Right ventricle myocardium superior (tissue), 1 donor: ENCODE data around the gene NMRK2. TPM values are rescaled to one million over a fixed set of nuclear protein-coding genes. Genes with fewer than 3 reads are reported as not detected.
"Not testable (repeated sequence)": the region's sequence is repeated elsewhere in the genome, so short reads cannot be mapped to it uniquely, and the experiment has no call there.

Experiments
- ATAC-seq: fragments of 200-7000 bp; cut with Tn5 transposase; one replicate; pipeline ENCODE4 v1.9.1; 2020; ENCODE audit warnings: mild to moderate bottlenecking; ENCODE audit not compliant: poor library complexity
- DNase-seq: peaks from one replicate; pipeline ENCODE4 v3.0.0-alpha.2; 2020
- intact Hi-C: fragments of 100-400 bp; cut with DNase I; formaldehyde crosslinking; loops from one replicate; pipeline ENCODE4 v1.11.2; 2022
- total RNA-seq: library from RNA; stranded (reverse); fragmentation: NEBNext Ultra II Directional; extraction: Animal tissue kit (Norgen Biotek cat#: 25700); gene quantifications from one replicate; pipeline ENCODE4 v1.2.1, GENCODE V29; 2021
- donor health status: DM: no; HTN: yes; CAD: no; lungs with severe emphysema.

Gene NMRK2
- total RNA-seq, 1 donor from 2014 or later: 589 TPM

GRCh38 chr19:3958836-3959765 is 26.2 kb downstream of the NMRK2 start:
- ATAC-seq (no peak), DNase-seq (no peak)
- intact Hi-C loops: no loop called here

GRCh38 chr19:3959766-3960131 is 26.9 kb downstream of the NMRK2 start:
- intact Hi-C loops: no loop called here
- ATAC-seq (no peak), DNase-seq (no peak)

GRCh38 chr19:3961007-3961406 is 28.1 kb downstream of the NMRK2 start:
- ATAC-seq (no peak), DNase-seq (no peak)
- intact Hi-C loops: no loop called here

- ATAC-seq (no peak), DNase-seq (no peak)
- intact Hi-C loops: no loop called here
Measured at GRCh38 chr19:3963458-3964255, 30.8 kb downstream of the NMRK2 start.

- ATAC-seq (no peak), DNase-seq (no peak)
- intact Hi-C loops: no loop called here
Measured at GRCh38 chr19:3964256-3965194, 31.7 kb downstream of the NMRK2 start.

- ATAC-seq: no peak
- intact Hi-C loops: no loop called here
- DNase-seq: no peak
Measured at GRCh38 chr19:3966051-3967017, 33.5 kb downstream of the NMRK2 start.

GRCh38 chr19:3967983-3968382 is 35.1 kb downstream of the NMRK2 start:
- DNase-seq, ATAC-seq, intact Hi-C loops: not testable (repeated sequence)

- intact Hi-C loops: no loop called here
- DNase-seq (peak; percentile 91), ATAC-seq (peak; percentile 78)
Measured at GRCh38 chr19:3968556-3969434, 35.9 kb downstream of the NMRK2 start.

GRCh38 chr19:3969435-3970312 is 36.8 kb downstream of the NMRK2 start:
- no peak for DNase-seq
- intact Hi-C loops: no loop called here
- peak; percentile 4 for ATAC-seq

- intact Hi-C loops: no loop called here
- no peak for ATAC-seq
- DNase-seq: no peak
Measured at GRCh38 chr19:3970313-3970807, 37.5 kb downstream of the NMRK2 start.

- ATAC-seq: peak; percentile 89
- intact Hi-C loops: no loop called here
- DNase-seq: peak; percentile 98
Measured at GRCh38 chr19:3970808-3971598, 38.1 kb downstream of the NMRK2 start, which contains the start of gene DAPK3. Gene DAPK3, minus strand, starts transcription at chr19:3971099. Its CDS starts 1,364 bp downstream, at chr19:3969735.

- intact Hi-C loops: no loop called here
- DNase-seq: no peak
- ATAC-seq: no peak
Measured at GRCh38 chr19:3975144-3975543, 42.3 kb downstream of the NMRK2 start.

- intact Hi-C loops: no loop called here
Measured at GRCh38 chr19:3975637-3976087, 42.8 kb downstream of the NMRK2 start.

GRCh38 chr19:3976495-3977241 is 43.8 kb downstream of the NMRK2 start:
- DNase-seq: no peak
- peak; percentile 5 for ATAC-seq
- intact Hi-C loops: no loop called here

More at GRCh38 chr19:3975637-3976087, 42.8 kb downstream of the NMRK2 start:
- ATAC-seq: no peak
- no peak for DNase-seq
